Cortex of kidney (tissue), 1 donor: ENCODE measurements around the gene GCLM.

ENCODE experiments used
- DNase-seq: peaks from one replicate; lab custom pipeline; 2025; lab: John Stamatoyannopoulos, UW

The GCLM gene

DNA sequence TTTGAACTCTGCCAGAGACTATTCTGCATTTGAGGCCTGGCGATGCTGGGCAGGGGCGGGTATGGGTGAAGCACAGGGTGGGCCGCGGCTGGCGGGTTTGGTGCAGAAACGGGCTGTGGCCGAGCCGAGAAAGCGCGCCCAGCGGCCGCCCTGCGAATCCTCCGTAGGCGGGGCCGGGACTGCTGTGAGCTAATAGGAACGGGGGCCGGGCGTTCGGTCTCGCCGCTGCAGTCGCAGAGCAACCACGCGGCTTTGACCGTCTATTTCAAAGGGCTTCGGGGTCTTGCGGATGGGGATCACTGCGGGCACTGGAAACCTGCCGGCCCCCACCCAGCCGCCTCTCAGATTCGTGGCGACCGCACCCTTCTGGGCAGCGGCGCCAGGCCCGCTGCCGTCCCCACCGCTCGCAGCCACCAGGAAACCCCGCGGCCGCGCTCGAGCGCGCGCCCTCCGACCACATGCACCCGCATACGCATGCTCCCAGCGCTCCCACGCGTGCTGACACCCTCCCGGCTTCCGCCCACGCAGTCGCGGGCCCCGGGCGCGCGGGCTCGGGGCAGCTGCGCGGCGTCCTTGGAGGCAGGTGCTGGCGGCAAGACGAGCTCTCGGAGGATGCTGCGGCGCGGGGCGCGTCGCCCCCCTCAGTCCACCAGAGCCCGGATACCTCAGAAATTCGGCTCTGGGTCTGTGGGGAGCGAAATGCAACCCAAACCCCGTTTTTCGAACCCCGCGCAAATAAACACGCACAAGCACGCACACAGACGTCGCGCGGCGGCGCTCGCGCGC lies 62.8 kb downstream of the GCLM start:
- DNase-seq, result peak; percentile 61

DNA sequence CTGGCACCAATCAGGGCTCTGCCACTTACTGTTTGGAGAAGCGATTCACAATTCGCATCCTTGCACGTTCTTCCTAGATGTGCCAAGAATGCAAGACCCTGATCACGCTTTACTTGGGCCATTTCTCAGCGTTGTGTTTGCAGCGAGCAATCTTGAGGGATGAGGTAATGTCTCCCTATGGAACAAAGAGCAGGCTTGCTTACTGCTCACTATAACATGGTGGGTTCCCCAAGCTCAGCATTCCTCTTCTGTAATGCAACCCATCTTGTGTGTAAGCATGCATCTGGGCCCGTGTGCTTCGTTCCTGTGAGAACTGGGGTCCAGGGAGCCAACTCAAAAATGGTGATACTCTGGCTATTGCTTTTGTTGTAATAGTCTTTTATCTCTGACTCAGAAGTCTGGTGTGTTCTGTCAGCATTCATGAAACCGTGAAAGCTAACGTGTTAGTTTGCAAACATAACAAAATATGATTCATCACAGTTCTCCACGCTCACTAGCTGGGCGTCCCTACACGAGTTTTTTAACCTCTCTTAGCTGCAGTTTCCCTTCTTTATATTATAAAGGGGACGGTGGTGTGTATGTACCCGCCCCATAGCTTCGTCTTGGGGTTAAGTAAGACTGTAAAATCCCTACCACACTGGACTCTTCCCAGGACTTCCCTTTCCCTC lies 63.6 kb downstream of the GCLM start:
- no peak for DNase-seq

DNA sequence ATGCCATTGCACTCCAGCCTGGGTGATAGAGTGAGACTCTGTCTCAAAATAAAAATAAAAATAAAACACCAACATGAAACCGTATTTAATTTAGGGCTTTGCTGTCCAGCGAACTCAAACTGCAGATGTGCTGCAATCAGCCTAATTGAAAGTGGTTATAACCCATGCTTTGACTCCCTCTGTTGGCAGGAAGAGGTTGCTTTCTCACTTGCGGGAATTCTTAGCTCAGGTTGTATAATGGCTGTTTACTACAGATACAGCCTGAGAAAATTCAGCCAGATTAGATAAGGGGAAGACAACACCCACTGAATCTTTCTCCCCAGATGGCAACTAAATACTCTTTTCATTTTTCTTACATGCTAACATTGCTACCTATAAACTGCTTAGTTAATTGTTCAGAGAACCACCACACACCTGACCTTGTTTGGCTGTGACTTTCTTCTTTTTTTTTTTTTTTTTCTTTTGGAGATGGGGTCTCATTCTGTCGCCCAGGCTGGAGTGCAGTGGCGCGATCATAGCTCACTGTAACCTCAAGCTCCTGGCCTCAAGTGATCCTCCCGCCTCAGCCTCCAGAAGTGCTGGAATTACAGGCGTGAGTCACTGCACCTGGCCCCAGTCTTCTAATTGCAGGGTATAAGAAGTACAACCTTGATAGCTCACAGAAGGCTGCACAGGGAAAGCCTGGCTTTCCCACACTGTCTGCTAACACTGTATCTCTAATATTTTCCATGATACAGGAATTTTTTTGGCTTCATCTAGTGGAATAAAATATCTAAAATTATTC lies 64.8 kb downstream of the GCLM start:
- DNase-seq, result no peak

DNA sequence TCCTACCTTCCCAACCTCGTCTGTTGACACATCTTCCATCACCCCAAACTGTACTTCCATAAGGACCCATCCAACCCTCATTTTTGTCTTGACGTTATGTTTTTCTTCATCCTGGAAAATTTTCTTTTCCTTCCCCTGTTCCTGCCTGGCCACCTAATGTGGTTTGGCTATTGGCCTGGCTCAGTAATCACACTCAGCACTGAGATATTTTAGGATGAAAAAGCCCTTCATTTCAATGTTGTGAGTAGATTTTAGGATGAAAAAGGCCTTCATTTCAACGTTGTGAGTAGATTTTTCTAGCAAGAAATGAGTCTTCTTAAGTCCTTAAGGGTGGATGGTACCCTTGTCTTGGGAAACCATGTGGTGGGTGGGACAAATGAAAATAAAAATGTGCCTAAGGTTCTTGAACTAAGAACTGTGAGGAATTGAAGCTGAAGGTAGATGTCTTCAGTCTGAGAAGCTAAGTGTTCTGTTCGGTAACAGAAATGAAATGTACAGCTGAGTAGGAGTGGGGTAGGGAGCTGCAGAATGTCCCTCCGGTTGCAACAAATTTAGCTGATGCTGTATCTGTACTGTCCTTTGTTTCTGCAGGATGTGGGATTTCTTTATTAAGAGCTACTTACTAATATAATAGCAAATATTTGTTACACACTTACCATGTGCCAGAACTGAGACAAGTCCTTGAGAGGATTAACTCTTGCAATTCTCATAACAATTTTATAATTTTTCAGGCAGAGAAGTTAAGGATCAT lies 66.3 kb downstream of the GCLM start:
- no peak for DNase-seq

DNA sequence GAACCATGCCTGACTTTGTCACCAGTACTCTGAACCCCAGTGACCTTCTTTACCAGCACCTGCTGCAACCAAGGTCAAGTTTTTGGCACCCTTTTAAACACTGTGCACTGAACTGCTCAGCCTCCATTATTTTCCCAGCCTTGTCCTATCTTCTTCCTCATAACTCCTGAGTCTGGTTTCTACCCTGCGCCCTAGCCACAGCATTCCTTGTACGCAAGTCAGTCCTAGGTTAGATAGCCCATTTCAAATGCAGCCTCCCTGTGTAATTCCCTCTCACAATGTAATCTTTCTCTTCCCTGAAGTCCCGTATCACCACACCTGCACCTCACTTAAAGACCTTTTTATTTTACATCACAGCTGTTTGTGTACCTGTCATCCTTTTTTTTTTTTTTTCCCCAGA lies 67.5 kb downstream of the GCLM start:
- no peak for DNase-seq

DNA sequence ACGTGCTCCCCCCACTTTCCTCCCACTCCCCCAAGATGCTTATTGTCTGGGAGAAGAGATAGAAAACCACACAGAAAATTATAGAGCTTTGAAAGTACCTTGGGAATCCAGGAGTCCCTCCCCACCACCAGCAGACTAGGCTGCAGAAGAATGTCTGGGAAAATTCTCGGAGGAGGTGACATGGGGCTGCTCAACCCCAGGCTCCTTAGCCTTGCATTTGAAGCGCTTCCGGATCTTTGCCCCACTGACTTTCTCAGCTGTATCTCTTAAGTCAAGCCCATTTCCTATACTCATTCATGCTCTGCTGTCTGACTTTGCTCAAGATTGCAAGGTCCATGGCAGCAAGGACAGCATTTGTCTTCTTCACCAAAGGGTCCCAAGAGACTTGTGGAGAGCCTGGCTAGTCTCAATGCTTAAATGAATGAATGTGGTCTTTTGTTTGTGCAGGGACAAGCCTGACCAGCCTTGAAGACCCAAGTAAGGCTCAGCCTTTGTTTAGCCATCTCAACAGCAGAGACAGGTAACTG lies 68.2 kb downstream of the GCLM start:
- no peak for DNase-seq

DNA sequence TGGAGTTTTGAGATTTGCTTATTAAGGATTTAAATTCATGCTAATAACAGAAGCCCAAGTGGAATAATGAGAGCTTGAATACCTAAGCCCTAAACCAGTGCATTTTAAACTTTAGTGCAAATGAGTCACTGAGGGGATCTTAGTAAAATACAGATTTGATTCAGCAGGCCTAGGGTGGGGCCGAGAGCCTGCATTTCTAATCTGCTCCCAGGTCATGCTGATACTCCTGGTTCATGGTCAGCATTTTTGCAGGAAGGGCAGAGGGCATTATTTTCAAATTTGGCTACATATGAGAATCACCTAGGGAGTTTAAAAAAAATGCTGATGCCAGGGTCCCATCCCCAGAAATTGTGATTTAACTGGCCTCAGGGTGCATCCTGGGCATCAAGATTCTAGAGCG lies 69.5 kb downstream of the GCLM start:
- no peak for DNase-seq

DNA sequence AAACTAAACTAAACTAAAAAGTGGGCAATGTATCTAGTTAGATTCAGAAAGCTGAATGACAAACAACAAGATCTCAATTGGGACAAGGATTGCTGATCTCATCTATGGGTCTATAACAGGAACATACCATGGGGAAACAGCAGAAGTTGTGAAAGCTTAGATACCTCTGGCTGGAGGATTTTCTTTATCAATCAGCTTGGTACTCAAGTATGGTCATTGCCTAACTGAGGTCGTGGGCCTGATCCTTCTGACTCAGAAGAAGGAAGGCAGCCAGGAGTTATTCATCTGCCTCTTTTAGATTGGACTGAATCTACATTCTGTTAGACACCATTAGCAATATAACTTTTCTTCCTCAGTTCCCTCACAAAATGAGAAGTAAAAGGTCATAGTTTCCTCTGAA lies 69.9 kb downstream of the GCLM start:
- no peak for DNase-seq

DNA sequence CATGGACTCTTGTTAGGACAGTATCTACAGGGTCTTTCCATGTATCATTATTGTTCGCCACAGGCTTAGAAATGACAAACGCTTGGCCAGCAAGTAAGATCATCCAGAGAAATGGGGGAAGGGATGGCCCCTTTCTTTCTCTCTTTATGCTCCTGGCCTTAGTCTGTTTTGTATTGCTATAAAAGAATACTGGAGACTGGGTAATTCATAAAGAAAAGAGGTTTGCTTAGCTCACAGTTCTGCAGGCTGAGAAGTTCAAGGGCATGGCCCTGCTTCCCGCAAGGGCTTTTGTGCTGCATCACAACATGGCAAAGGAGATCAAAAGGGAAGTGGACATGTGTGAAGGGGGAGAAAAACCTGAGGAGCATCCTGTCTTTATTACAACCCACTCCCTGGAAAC lies 71.3 kb downstream of the GCLM start:
- no peak for DNase-seq
